K562 (cell line): Measurements from ENCODE around the gene WASF3. TPM values are rescaled to one million over a fixed set of nuclear protein-coding genes. Genes with fewer than 3 reads are reported as not detected.

Experiments used
- ATAC-seq: fragments of 200-7000 bp; cut with Tn5 transposase; 3 replicates; pipeline ENCODE4 v1.9.1; 2020; ENCODE audit warnings: moderate library complexity
- BruUV-seq: library from RNA; stranded (reverse); fragments of 400-500 nt; replicated peaks from 2 replicates; lab custom pipeline; 2021; lab: Mats Ljungman, UMichigan
- CTCF ChIA-PET: fragments of 300-600 bp; formaldehyde crosslinking; extraction: SDS; loops from one replicate; lab custom pipeline; 2021; ENCODE audit warnings: low intra/inter-chr PET ratio; lab: Yijun Ruan, JAX
- POLR2A ChIA-PET: fragments of 300-600, 350-650 bp; sonication (Branson Sonifier 250); formaldehyde crosslinking; extraction: SDS; loops from one replicate; lab custom pipeline; 2021; ENCODE audit warnings: antibody characterized with exemption, inconsistent platforms; lab: Yijun Ruan, JAX
- DNase-seq, 4 experiments: peaks; one replicate each; pipeline versions ENCODE4 v3.0.0 to v3.0.0-alpha.2; 2011 to 2018; ENCODE audit warnings: low spot score in 3 of 4, mixed read lengths in 3 of 4; ENCODE audit errors: extremely low read depth in 1 of 4
- FAIRE-seq: peaks from 2 replicates; lab custom pipeline; 2011; peaks lifted over from hg19 to GRCh38; lab: Jason Lieb, UNC
- H2AFZ ChIP-seq: 2 replicates; pipeline ENCODE4 v1.6.0; 2011; ENCODE audit warnings: low read depth, low read length, control low read depth, inconsistent platforms
- H3K27ac ChIP-seq: fragments of 200-600 bp; 3 replicates; pipeline ENCODE4 v1.8.0; 2011; ENCODE audit warnings: low read depth, mild to moderate bottlenecking, control low read depth, inconsistent platforms, low read length, moderate library complexity, mixed read lengths; ENCODE audit errors: extremely low read depth
- H3K27me3 ChIP-seq, 2 experiments: fragments of 300-600 bp in 1 of 2; 2 replicates in 1 of 2; 3 replicates in 1 of 2; pipeline versions ENCODE4 v1.6.0 to v1.8.0; 2011; ENCODE audit warnings: inconsistent platforms in 2 of 2, low read length in 2 of 2, mild to moderate bottlenecking in 1 of 2, mixed read lengths in 1 of 2, moderate library complexity in 1 of 2; ENCODE audit not compliant: control insufficient read depth in 2 of 2, insufficient read depth in 2 of 2
- H3K36me3 ChIP-seq: fragments of 300-600 bp; 3 replicates; pipeline ENCODE4 v1.8.0; 2011; ENCODE audit warnings: mild to moderate bottlenecking, low read length, inconsistent platforms; ENCODE audit not compliant: control insufficient read depth, insufficient read depth
- H3K4me1 ChIP-seq, 2 experiments: fragments of 200-600 bp in 1 of 2; replicated peaks in 1 of 2; 2 replicates in 1 of 2; 3 replicates in 1 of 2; pipeline versions ENCODE4 v1.5.1 to v1.8.0; 2011; ENCODE audit warnings: inconsistent platforms in 2 of 2, low read length in 2 of 2, mild to moderate bottlenecking in 1 of 2, mixed read lengths in 1 of 2, moderate library complexity in 1 of 2; ENCODE audit not compliant: control insufficient read depth in 2 of 2, insufficient read depth in 2 of 2
- H3K4me2 ChIP-seq: 2 replicates; pipeline ENCODE4 v1.6.1; 2011; ENCODE audit warnings: low read length, control low read depth, inconsistent platforms, mixed read lengths; ENCODE audit not compliant: insufficient read depth
- H3K4me3 ChIP-seq: fragments of 200-600 bp; sonication (generic), shearing (Covaris generic); 2 replicates; pipeline ENCODE4 v1.5.1; 2016; ENCODE audit warnings: control low read depth, inconsistent platforms
- H3K79me2 ChIP-seq: fragments of 200-600 bp; 3 replicates; pipeline ENCODE4 v1.8.0; 2011; ENCODE audit warnings: low read length, inconsistent platforms; ENCODE audit not compliant: control insufficient read depth, insufficient read depth
- H3K9ac ChIP-seq, 2 experiments: 2 replicates each; pipeline versions ENCODE4 v1.6.0 to v1.6.1; 2011; ENCODE audit warnings: low read depth in 2 of 2, low read length in 2 of 2, control low read depth in 1 of 2, inconsistent platforms in 1 of 2, mild to moderate bottlenecking in 1 of 2, mixed read lengths in 1 of 2; ENCODE audit not compliant: insufficient read depth in 1 of 2
- H3K9me1 ChIP-seq: one replicate; pipeline ENCODE4 v1.6.0; 2011; ENCODE audit warnings: inconsistent platforms, mild to moderate bottlenecking, low read length, moderate library complexity; ENCODE audit not compliant: control insufficient read depth, insufficient read depth
- H3K9me3 ChIP-seq: replicated peaks from 2 replicates; pipeline ENCODE4 v1.5.1; 2011; ENCODE audit warnings: low read depth, low read length, inconsistent platforms; ENCODE audit not compliant: control insufficient read depth, insufficient read depth
- H4K20me1 ChIP-seq: replicated peaks from 2 replicates; pipeline ENCODE4 v1.6.1; 2011; ENCODE audit warnings: low read length, inconsistent platforms, mixed read lengths; ENCODE audit not compliant: control insufficient read depth, insufficient read depth
- ARID2 ChIP-seq: fragments of 450-650 bp; IDR thresholded peaks from 2 replicates; pipeline ENCODE4 v1.6.1; 2017; ENCODE audit warnings: antibody characterized with exemption, mild to moderate bottlenecking
- CTBP1 ChIP-seq: fragments of 450-650 bp; IDR thresholded peaks from 2 replicates; pipeline ENCODE4 v1.6.1; 2016; ENCODE audit warnings: borderline replicate concordance
- CXXC5 ChIP-seq: fragments of 250-450 bp; sonication (Bioruptor Pico); IDR thresholded peaks from 2 replicates; pipeline ENCODE4 v1.8.0; 2022; ENCODE audit warnings: inconsistent platforms, mild to moderate bottlenecking, moderate library complexity
- ILF3 ChIP-seq: fragments of 450-650 bp; IDR thresholded peaks from 2 replicates; pipeline ENCODE4 v1.6.1; 2018; ENCODE audit warnings: antibody characterized with exemption, mild to moderate bottlenecking, moderate library complexity, borderline replicate concordance
- KDM4B ChIP-seq, 2 experiments: fragments of 450-650 bp in 1 of 2; sonication (generic) in 1 of 2; IDR thresholded peaks; 2 replicates each; pipeline ENCODE4 v1.6.1; 2016 to 2017; ENCODE audit warnings: borderline replicate concordance in 2 of 2, antibody characterized with exemption in 1 of 2, low read depth in 1 of 2, mild to moderate bottlenecking in 1 of 2
- MTA2 ChIP-seq: fragments of 450-650 bp; IDR thresholded peaks from 2 replicates; pipeline ENCODE4 v1.6.1; 2016; ENCODE audit warnings: low read depth
- NFXL1 ChIP-seq: fragments of 450-650 bp; formaldehyde crosslinking; IDR thresholded peaks from 2 replicates; pipeline ENCODE4 v1.4.0; 2021; ENCODE audit warnings: mild to moderate bottlenecking
- RBM22 ChIP-seq: fragments of 200-400 bp; formaldehyde crosslinking; IDR thresholded peaks from 2 replicates; pipeline ENCODE4 v1.6.1; 2018; ENCODE audit warnings: low read length, low read depth; ENCODE audit not compliant: poor library complexity, severe bottlenecking
- SAFB ChIP-seq: fragments of 200-400 bp; formaldehyde crosslinking; IDR thresholded peaks from 2 replicates; pipeline ENCODE4 v1.6.1; 2017; ENCODE audit warnings: low read depth, low read length, borderline replicate concordance
- SOX6 ChIP-seq: fragments of 450-650 bp; IDR thresholded peaks from 2 replicates; pipeline ENCODE4 v1.6.1; 2014; ENCODE audit warnings: mild to moderate bottlenecking
- TSC22D4 ChIP-seq: fragments of 450-650 bp; IDR thresholded peaks from 2 replicates; pipeline ENCODE4 v1.6.1; 2016; ENCODE audit warnings: missing genetic modification characterization, missing biosample characterization, control low read depth
- ZNF79 ChIP-seq: fragments of 250-450 bp; sonication (Bioruptor Pico); IDR thresholded peaks from 2 replicates; pipeline ENCODE4 v1.4.0; 2020; ENCODE audit warnings: low read depth, mild to moderate bottlenecking, moderate library complexity
- WGBS: fragments of 100-300 bp; shearing (Covaris generic); methylation state at CpG from one replicate; pipeline ENCODE4 v1.1.6; 2016; ENCODE audit warnings: low coverage, mixed read lengths; ENCODE audit not compliant: insufficient coverage; ENCODE audit errors: missing lambda C conversion rate; 5-methylcytosine and 5-hydroxymethylcytosine counted together
- in situ Hi-C: fragments of 300-500 bp; cut with MboI; formaldehyde crosslinking; loops from 4 replicates; pipeline ENCODE4 v1.15.0; 2018; ENCODE audit warnings: inconsistent platforms, mixed read lengths
- intact Hi-C: fragments of 100-400 bp; cut with micrococcal nuclease; formaldehyde crosslinking; loops from 2 replicates; pipeline ENCODE4 v1.14.2; 2022
- polyA plus RNA-seq, 8 experiments: library from polyadenylated mRNA; depleted of rRNA in 4 of 8; stranded (reverse) in 5 of 8; unstranded in 3 of 8; fragments of >200 nt; fragmentation: Nextera tagmentation in 2 of 8; fragmentation: Illumina TruSeq in 1 of 8; extraction: Ambion mirVana in 2 of 8; extraction: Trizol in 1 of 8; gene quantifications; 2 replicates each; pipeline versions ENCODE4 v1.2.1 to v1.2.3, GENCODE V29; 2011 to 2014; ENCODE audit warnings: inconsistent platforms in 1 of 8, missing spikeins in 1 of 8
- total RNA-seq, 7 experiments: library from RNA; depleted of rRNA in 6 of 7; stranded (reverse); fragments of >200 nt in 6 of 7; fragmentation: Illumina TruSeq in 2 of 7; extraction: Trizol in 2 of 7; gene quantifications; 2 replicates each; pipeline versions ENCODE4 v1.2.1 to v1.2.3, GENCODE V29; 2011 to 2021; ENCODE audit warnings: low replicate concordance in 1 of 7
- TF ChIP-seq, protein P1 (sequence below): sonication (generic); formaldehyde crosslinking; IDR thresholded peaks from 2 replicates; pipeline ENCODE4 v1.8.0; 2022; ENCODE audit warnings: missing genetic modification reagents, mild to moderate bottlenecking, borderline replicate concordance
- TF ChIP-seq, protein P2 (sequence below), 2 experiments: fragments of 250-450 bp in 1 of 2; fragments of 450-650 bp in 1 of 2; sonication (Bioruptor Pico) in 1 of 2; IDR thresholded peaks; 2 replicates each; pipeline versions ENCODE4 v1.6.1 to v1.8.0; 2016 to 2021; ENCODE audit warnings: mild to moderate bottlenecking in 2 of 2, moderate library complexity in 2 of 2, missing compliant biosample characterization in 1 of 2, missing genetic modification characterization in 1 of 2
- TF ChIP-seq, protein P3 (sequence below): sonication (generic); formaldehyde crosslinking; IDR thresholded peaks from 2 replicates; pipeline ENCODE4 v1.9.0; 2022; ENCODE audit warnings: mild to moderate bottlenecking, missing genetic modification reagents
- TF ChIP-seq, protein P4 (sequence below): fragments of 450-650 bp; formaldehyde crosslinking; IDR thresholded peaks from 2 replicates; pipeline ENCODE4 v1.4.0; 2020; ENCODE audit warnings: mild to moderate bottlenecking, moderate library complexity
- TF ChIP-seq, protein P5 (sequence below): fragments of 450-650 bp; IDR thresholded peaks from one replicate; pipeline ENCODE4 v1.6.1; 2018; ENCODE audit warnings: mild to moderate bottlenecking, moderate library complexity; ENCODE audit not compliant: partially characterized antibody

Gene WASF3
- total and polyA plus RNA-seq, 9 of the 15 experiments (the other 6 are each of a cell fraction or from before 2014, with no cell fraction given) = 0.04 to 0.43 (median 0.11) TPM

DNA sequence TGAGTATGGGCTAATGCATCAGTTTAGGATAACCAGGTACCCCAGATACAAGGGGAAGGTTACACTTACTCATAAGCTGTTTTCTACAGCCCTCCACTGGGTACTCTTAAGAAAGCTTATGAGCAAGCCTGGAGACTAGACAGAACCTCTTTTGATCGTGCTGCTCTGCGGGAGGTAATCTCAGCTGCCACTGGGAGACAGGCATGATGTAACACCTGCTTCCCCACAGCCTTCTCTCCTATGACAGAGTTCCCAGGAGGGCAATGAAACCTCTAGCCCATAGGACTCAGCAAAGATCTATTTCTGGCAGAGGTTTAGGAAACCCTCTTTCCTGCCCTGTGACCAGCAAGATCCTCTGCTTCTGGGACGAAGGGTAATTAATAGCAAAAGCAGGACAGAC is 65.6 kb downstream of the WASF3 start:
- CTCF ChIA-PET = no interaction called here

More for the DNA sequence above, 65.6 kb downstream of the WASF3 start:
- TF ChIP-seq ILF3 = no peak
- no peak for TF ChIP-seq RBM22
- no peak for TF ChIP-seq KDM4B (IDR thresholded peaks at IDR 0.05; ENCODE audit: borderline replicate concordance in 2 of 2, low read depth in 1 of 2)
- no peak for TF ChIP-seq SOX6
- TF ChIP-seq, protein P1, sequence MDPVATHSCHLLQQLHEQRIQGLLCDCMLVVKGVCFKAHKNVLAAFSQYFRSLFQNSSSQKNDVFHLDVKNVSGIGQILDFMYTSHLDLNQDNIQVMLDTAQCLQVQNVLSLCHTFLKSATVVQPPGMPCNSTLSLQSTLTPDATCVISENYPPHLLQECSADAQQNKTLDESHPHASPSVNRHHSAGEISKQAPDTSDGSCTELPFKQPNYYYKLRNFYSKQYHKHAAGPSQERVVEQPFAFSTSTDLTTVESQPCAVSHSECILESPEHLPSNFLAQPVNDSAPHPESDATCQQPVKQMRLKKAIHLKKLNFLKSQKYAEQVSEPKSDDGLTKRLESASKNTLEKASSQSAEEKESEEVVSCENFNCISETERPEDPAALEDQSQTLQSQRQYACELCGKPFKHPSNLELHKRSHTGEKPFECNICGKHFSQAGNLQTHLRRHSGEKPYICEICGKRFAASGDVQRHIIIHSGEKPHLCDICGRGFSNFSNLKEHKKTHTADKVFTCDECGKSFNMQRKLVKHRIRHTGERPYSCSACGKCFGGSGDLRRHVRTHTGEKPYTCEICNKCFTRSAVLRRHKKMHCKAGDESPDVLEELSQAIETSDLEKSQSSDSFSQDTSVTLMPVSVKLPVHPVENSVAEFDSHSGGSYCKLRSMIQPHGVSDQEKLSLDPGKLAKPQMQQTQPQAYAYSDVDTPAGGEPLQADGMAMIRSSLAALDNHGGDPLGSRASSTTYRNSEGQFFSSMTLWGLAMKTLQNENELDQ = no peak
- TF ChIP-seq, protein P2, sequence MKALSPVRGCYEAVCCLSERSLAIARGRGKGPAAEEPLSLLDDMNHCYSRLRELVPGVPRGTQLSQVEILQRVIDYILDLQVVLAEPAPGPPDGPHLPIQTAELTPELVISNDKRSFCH (CRISPR knock-in tag; IDR thresholded peaks at IDR 0.05) = no peak
- TF ChIP-seq, protein P2 (tag; IDR thresholded peaks at IDR 0.05) = no peak
- no peak for TF ChIP-seq CXXC5
- no peak for TF ChIP-seq TSC22D4
- TF ChIP-seq, protein P3, sequence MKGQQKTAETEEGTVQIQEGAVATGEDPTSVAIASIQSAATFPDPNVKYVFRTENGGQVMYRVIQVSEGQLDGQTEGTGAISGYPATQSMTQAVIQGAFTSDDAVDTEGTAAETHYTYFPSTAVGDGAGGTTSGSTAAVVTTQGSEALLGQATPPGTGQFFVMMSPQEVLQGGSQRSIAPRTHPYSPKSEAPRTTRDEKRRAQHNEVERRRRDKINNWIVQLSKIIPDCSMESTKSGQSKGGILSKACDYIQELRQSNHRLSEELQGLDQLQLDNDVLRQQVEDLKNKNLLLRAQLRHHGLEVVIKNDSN (CRISPR knock-in tag) = no peak
- TF ChIP-seq SAFB = no peak
- no peak for TF ChIP-seq NFXL1
- TF ChIP-seq MTA2 = no peak
- TF ChIP-seq, protein P4, sequence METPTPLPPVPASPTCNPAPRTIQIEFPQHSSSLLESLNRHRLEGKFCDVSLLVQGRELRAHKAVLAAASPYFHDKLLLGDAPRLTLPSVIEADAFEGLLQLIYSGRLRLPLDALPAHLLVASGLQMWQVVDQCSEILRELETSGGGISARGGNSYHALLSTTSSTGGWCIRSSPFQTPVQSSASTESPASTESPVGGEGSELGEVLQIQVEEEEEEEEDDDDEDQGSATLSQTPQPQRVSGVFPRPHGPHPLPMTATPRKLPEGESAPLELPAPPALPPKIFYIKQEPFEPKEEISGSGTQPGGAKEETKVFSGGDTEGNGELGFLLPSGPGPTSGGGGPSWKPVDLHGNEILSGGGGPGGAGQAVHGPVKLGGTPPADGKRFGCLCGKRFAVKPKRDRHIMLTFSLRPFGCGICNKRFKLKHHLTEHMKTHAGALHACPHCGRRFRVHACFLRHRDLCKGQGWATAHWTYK (CRISPR knock-in tag) = no peak
- TF ChIP-seq CTBP1 = no peak
- TF ChIP-seq ZNF79 = no peak
- no peak for TF ChIP-seq ARID2
- TF ChIP-seq, protein P5, sequence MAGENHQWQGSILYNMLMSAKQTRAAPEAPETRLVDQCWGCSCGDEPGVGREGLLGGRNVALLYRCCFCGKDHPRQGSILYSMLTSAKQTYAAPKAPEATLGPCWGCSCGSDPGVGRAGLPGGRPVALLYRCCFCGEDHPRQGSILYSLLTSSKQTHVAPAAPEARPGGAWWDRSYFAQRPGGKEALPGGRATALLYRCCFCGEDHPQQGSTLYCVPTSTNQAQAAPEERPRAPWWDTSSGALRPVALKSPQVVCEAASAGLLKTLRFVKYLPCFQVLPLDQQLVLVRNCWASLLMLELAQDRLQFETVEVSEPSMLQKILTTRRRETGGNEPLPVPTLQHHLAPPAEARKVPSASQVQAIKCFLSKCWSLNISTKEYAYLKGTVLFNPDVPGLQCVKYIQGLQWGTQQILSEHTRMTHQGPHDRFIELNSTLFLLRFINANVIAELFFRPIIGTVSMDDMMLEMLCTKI = no peak
- Histone ChIP-seq H3K4me3 (no peak overlapping the region), H3K9me1 (no peaks in the 10 kb centered on the region), H2AFZ (no peak overlapping the region), H4K20me1 (no peaks in the 10 kb centered on the region), H3K9me3 (no peaks in the 10 kb centered on the region), H3K79me2 (no peaks in the 10 kb centered on the region), H3K9ac (no peak overlapping the region), H3K27me3 (no peaks in the 10 kb centered on the region), H3K36me3 (no peaks in the 10 kb centered on the region), H3K27ac (no peak overlapping the region), H3K4me2 (no peak overlapping the region), H3K4me1 (no peaks in the 10 kb centered on the region)
- POLR2A ChIA-PET = no interaction called here
- intact Hi-C loops = no loop called here
- no TSS peak for BruUV-seq
- in situ Hi-C loops = loop anchor here (10.0 kb wide), 1 partner anchor 438 kb away; no protein-coding TSS in a partner anchor
- DNase-seq (no peak), FAIRE-seq (no peak), ATAC-seq (no peak)
- WGBS = 0% methylated on average over 3 of the region's 3 CpGs
